Hepatocyte (in vitro differentiated cells): ENCODE measurements around the gene RPUSD2.

Experiments used
- EZH2 ChIP-seq: fragments of 200-600 bp; sonication (generic); IDR thresholded peaks from 2 replicates; pipeline ENCODE4 v1.6.1; 2016; ENCODE audit warnings: antibody characterized with exemption, mild to moderate bottlenecking, borderline replicate concordance
- EZH2phosphoT487 ChIP-seq: fragments of 200-600 bp; sonication (generic); IDR thresholded peaks from one replicate; pipeline ENCODE4 v1.6.1; 2018; ENCODE audit warnings: antibody characterized with exemption, mild to moderate bottlenecking, low read depth, moderate library complexity; ENCODE audit not compliant: unreplicated experiment, severe bottlenecking

DNA sequence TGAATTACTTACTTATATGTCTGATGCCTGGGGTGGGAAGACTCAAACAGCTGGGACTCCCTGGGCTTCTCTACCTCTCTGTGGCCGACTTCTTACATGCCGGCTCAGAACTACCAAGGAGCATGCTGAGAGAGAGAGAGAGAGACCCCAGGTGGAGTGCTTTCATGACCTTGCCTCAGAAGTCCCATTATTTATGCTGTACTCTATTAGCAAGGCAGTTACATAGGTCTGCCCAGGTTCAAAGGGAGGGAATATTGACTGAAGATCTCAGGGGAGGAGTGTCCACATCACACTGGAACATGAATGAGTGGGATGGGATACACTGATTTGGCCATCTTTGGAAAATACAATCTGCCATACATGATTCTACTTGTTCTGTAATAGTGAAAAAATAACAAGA lies 20.5 kb upstream of the RPUSD2 start:
- TF ChIP-seq EZH2phosphoT487, result no peak
- TF ChIP-seq EZH2, result no peak
